ENCODE results near the gene NEK1. TPM values are rescaled to one million over a fixed set of nuclear protein-coding genes. Genes with fewer than 3 reads are reported as not detected.

NEK1 gene
- total and polyA plus RNA-seq, 2 of the 8 experiments (the other 6 are each of a cell fraction or from before 2014, with no cell fraction given) = 3.9 to 11.7 TPM

- no peak overlapping the region for H4K5ac ChIP-seq (ENCODE audit: insufficient read length, low read depth, low read length)
- H3K27me3 ChIP-seq (replicated peaks in 1 of 4; ENCODE audit: control insufficient read depth in 3 of 4, extremely low read depth in 1 of 4, insufficient read depth in 3 of 4, low read length in 3 of 4) = no peaks in the 10 kb centered on the region
- H3K79me2 ChIP-seq (ENCODE audit: control insufficient read depth in 1 of 2, insufficient read depth in 2 of 2, low read length in 2 of 2) = no peaks in the 10 kb centered on the region
- H2AFZ ChIP-seq (ENCODE audit: low read length) = no peak overlapping the region
- H3K27ac ChIP-seq (ENCODE audit: low read depth, low read length) = no peak overlapping the region
- no peak overlapping the region for H3K4me3 ChIP-seq (ENCODE audit: extremely low read depth in 1 of 4, insufficient read depth in 2 of 4, low read depth in 3 of 4, low read length in 4 of 4)
- no peak overlapping the region for H3K4ac ChIP-seq (replicated peaks; ENCODE audit: insufficient read length, low read depth, low read length)
- H3K9me3 ChIP-seq (ENCODE audit: insufficient read depth in 2 of 2, low read depth in 1 of 2, low read length in 1 of 2) = no peaks in the 10 kb centered on the region
- no peak overlapping the region for H2BK15ac ChIP-seq (ENCODE audit: low read length)
- no peak for DNase-seq (ENCODE audit: low read depth in 1 of 2, low spot score in 2 of 2)
- no peak overlapping the region for H3K9ac ChIP-seq (replicated peaks in 1 of 4; ENCODE audit: extremely low read depth in 1 of 4, low read depth in 3 of 4, low read length in 3 of 4)
- H2BK20ac ChIP-seq (ENCODE audit: low read length) = no peak overlapping the region
- no peak overlapping the region for H4K91ac ChIP-seq (replicated peaks; ENCODE audit: insufficient read length, low read length)
- ChIA-PET CTCF (ENCODE audit: partially characterized antibody) (interaction anchor here (0.6 to 0.7 kb wide), 2 partner anchors 68 to 137 kb away, joined by 3 to 4 read pairs; no protein-coding TSS in a partner anchor), POLR2A (ENCODE audit: partially characterized antibody) (interaction anchor here (1.3 to 1.5 kb wide), 2 partner anchors 15 to 148 kb away, joined by 3 to 4 read pairs; no protein-coding TSS in a partner anchor)
- no peak overlapping the region for H3K14ac ChIP-seq (ENCODE audit: insufficient read length)
- FAIRE-seq = no peak
- H3K36me3 ChIP-seq (ENCODE audit: control insufficient read depth in 2 of 4, insufficient read depth in 4 of 4, low read length in 3 of 4) = no peaks in the 10 kb centered on the region
- no peaks in the 10 kb centered on the region for H3K23me2 ChIP-seq (ENCODE audit: low read depth, low read length)
- H3K56ac ChIP-seq (replicated peaks; ENCODE audit: insufficient read length, low read depth, low read length) = no peak overlapping the region
- no peaks in the 10 kb centered on the region for H4K20me1 ChIP-seq (replicated peaks in 1 of 2; ENCODE audit: control insufficient read depth in 1 of 2, insufficient read depth in 2 of 2, low read length in 2 of 2)
- no peak overlapping the region for H2BK5ac ChIP-seq (ENCODE audit: low read depth, low read length)
- H3K4me1 ChIP-seq (replicated peaks in 1 of 4; ENCODE audit: control insufficient read depth in 3 of 4, insufficient read depth in 4 of 4, low read length in 3 of 4) = no peaks in the 10 kb centered on the region
- H3K4me2 ChIP-seq (ENCODE audit: insufficient read depth in 1 of 2, low read depth in 2 of 2, low read length in 2 of 2) = no peak overlapping the region
- no peak overlapping the region for H3K23ac ChIP-seq (ENCODE audit: insufficient read length)
- no peaks in the 10 kb centered on the region for H3K79me1 ChIP-seq (ENCODE audit: low read depth, low read length)
- H2BK120ac ChIP-seq (replicated peaks; ENCODE audit: low read depth, low read length) = no peak overlapping the region
- H2AK5ac ChIP-seq (ENCODE audit: low read depth, low read length) = no peak overlapping the region
- no peak overlapping the region for H4K8ac ChIP-seq (ENCODE audit: extremely low read depth, insufficient read depth, low read length)
- WGBS, 2 experiments (ENCODE audit: extremely low coverage in 1 of 2, insufficient coverage in 1 of 2, insufficient read length in 1 of 2, insufficient replicate concordance in 2 of 2, low coverage in 1 of 2, low lambda C conversion rate in 2 of 2, missing lambda C conversion rate in 1 of 2) = 88% methylated on average over 1 of the region's 1 CpG; no CpG with 5 or more reads in 1 of the 2 experiments
- H2BK12ac ChIP-seq (ENCODE audit: low read depth, low read length) = no peak overlapping the region
- no peak overlapping the region for H3K18ac ChIP-seq (ENCODE audit: extremely low read depth, low read length)
- TF ChIP-seq POU5F1 (IDR thresholded peaks at IDR 0.05; ENCODE audit: low read depth, low read length) (no peak), FOSL1 (IDR thresholded peaks at IDR 0.05; ENCODE audit: insufficient read depth, low read depth, low read length) (no peak), CEBPB (IDR thresholded peaks at IDR 0.05; ENCODE audit: low read depth, low read length) (no peak), ATF3 (IDR thresholded peaks at IDR 0.05; ENCODE audit: insufficient read depth, low read depth, low read length) (no peak), HDAC2 (IDR thresholded peaks at IDR 0.05; ENCODE audit: borderline replicate concordance in 1 of 2, low read depth in 2 of 2, low read length in 2 of 2) (no peak), TCF12 (IDR thresholded peaks at IDR 0.05; ENCODE audit: low read depth, low read length) (no peak), MAX (IDR thresholded peaks at IDR 0.05) (no peak), ASH2L (IDR thresholded peaks at IDR 0.05; ENCODE audit: low read length) (no peak), CTCF (IDR thresholded peaks at IDR 0.05; ENCODE audit: control extremely low read depth in 1 of 3, insufficient read depth in 1 of 3, low read depth in 1 of 3, low read length in 3 of 3) (no peak), JUND (IDR thresholded peaks at IDR 0.05; ENCODE audit: low read length) (no peak)
Observed at GRCh38 chr4:169417629-169418282, 194.6 kb downstream of the NEK1 start.
